ENCODE data around the gene CELF2.

Gene CELF2

DNA sequence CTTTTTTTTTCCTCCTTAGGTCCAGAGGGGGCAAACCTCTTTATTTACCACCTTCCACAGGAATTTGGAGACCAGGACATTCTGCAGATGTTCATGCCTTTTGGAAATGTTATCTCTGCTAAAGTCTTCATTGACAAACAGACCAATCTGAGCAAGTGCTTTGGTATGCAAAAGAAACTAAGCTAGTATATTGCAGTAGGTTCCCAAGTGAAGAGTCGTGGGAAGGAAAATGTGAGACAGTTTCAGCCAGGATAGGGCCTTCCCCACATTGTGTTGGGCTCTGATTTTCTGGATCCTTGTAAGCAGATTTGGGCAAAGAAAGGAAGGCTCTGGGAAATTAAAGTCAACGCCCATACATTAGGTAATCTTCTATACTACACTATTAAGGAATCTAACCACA lies 308.1 kb downstream of the CELF2 start:
- H3K4me2 ChIP-seq (ENCODE audit: insufficient read depth, low read length), result no peak overlapping the region
- no peak overlapping the region for H3K27ac ChIP-seq (ENCODE audit: low read length)
- ATAC-seq (ENCODE audit: insufficient read depth, low read depth), result no peak

GRCh38 chr10:11326241-11326640 lies 308.6 kb downstream of the CELF2 start:
- no peak overlapping the region for H3K4me3 ChIP-seq (ENCODE audit: low read depth in 1 of 2, low read length in 2 of 2)
- ATAC-seq (ENCODE audit: insufficient read depth, low read depth) (no peak), DNase-seq (no peak)
- no peaks in the 10 kb centered on the region for H3K79me2 ChIP-seq (ENCODE audit: insufficient read depth, low read length)
- peaks cover 87% of the 10 kb centered on the region for H3K36me3 ChIP-seq (ENCODE audit: insufficient read depth, low read length)
- H3K27me3 ChIP-seq (ENCODE audit: insufficient read depth, low read length, poor library complexity), result no peaks in the 10 kb centered on the region
- H3K9me3 ChIP-seq (ENCODE audit: insufficient read depth, low read length, severe bottlenecking), result no peaks in the 10 kb centered on the region
- H3K4me1 ChIP-seq (ENCODE audit: insufficient read depth, low read length), result no peaks in the 10 kb centered on the region
- 0 out of 2 replicates have a peak, but pooled peaks cover 2% of the 10 kb centered on the region for H4K20me1 ChIP-seq (ENCODE audit: insufficient read depth, low read length)
- H3K4me2 ChIP-seq (ENCODE audit: insufficient read depth, low read length), result no peak overlapping the region
- no peak overlapping the region for H3K27ac ChIP-seq (ENCODE audit: low read length)
- no peak overlapping the region for H3K9ac ChIP-seq (ENCODE audit: low read depth, low read length)
- H2AFZ ChIP-seq (ENCODE audit: low read depth, low read length), result no peak overlapping the region
- TF ChIP-seq EZH2 (IDR thresholded peaks at IDR 0.05; ENCODE audit: borderline replicate concordance, low read depth, low read length, severe bottlenecking) (no peak), CTCF (IDR thresholded peaks at IDR 0.05; ENCODE audit: borderline replicate concordance, extremely low read depth, low read length, poor library complexity, severe bottlenecking) (no peak)

More for the DNA sequence above, 308.1 kb downstream of the CELF2 start:
- Histone ChIP-seq H3K79me2 (ENCODE audit: insufficient read depth, low read length) (no peaks in the 10 kb centered on the region), H3K9me3 (ENCODE audit: insufficient read depth, low read length, severe bottlenecking) (no peaks in the 10 kb centered on the region), H3K27me3 (ENCODE audit: insufficient read depth, low read length, poor library complexity) (no peaks in the 10 kb centered on the region), H3K4me3 (ENCODE audit: low read depth in 1 of 2, low read length in 2 of 2) (no peak overlapping the region), H3K4me1 (ENCODE audit: insufficient read depth, low read length) (no peaks in the 10 kb centered on the region), H3K9ac (ENCODE audit: low read depth, low read length) (no peak overlapping the region), H2AFZ (ENCODE audit: low read depth, low read length) (no peak overlapping the region), H3K36me3 (ENCODE audit: insufficient read depth, low read length) (peaks cover 89% of the 10 kb centered on the region), H4K20me1 (ENCODE audit: insufficient read depth, low read length) (0 out of 2 replicates have a peak, but pooled peaks cover 2% of the 10 kb centered on the region)
- TF ChIP-seq CTCF (IDR thresholded peaks at IDR 0.05; ENCODE audit: borderline replicate concordance, extremely low read depth, low read length, poor library complexity, severe bottlenecking), result no peak
- TF ChIP-seq EZH2 (IDR thresholded peaks at IDR 0.05; ENCODE audit: borderline replicate concordance, low read depth, low read length, severe bottlenecking), result no peak
- DNase-seq, result no peak

- TF ChIP-seq CTCF (IDR thresholded peaks at IDR 0.05; ENCODE audit: borderline replicate concordance, extremely low read depth, low read length, poor library complexity, severe bottlenecking) (no peak), EZH2 (IDR thresholded peaks at IDR 0.05; ENCODE audit: borderline replicate concordance, low read depth, low read length, severe bottlenecking) (no peak)
- Histone ChIP-seq H3K9ac (ENCODE audit: low read depth, low read length) (no peak overlapping the region), H3K27ac (ENCODE audit: low read length) (no peak overlapping the region), H3K36me3 (ENCODE audit: insufficient read depth, low read length) (peaks cover 87% of the 10 kb centered on the region), H3K9me3 (ENCODE audit: insufficient read depth, low read length, severe bottlenecking) (no peaks in the 10 kb centered on the region), H3K4me1 (ENCODE audit: insufficient read depth, low read length) (no peaks in the 10 kb centered on the region), H3K27me3 (ENCODE audit: insufficient read depth, low read length, poor library complexity) (no peaks in the 10 kb centered on the region), H3K79me2 (ENCODE audit: insufficient read depth, low read length) (no peaks in the 10 kb centered on the region), H3K4me2 (ENCODE audit: insufficient read depth, low read length) (no peak overlapping the region), H4K20me1 (ENCODE audit: insufficient read depth, low read length) (no peaks in the 10 kb centered on the region), H3K4me3 (ENCODE audit: low read depth in 1 of 2, low read length in 2 of 2) (no peak overlapping the region), H2AFZ (ENCODE audit: low read depth, low read length) (no peak overlapping the region)
- ATAC-seq (ENCODE audit: insufficient read depth, low read depth), result no peak
- DNase-seq, result no peak
These were observed 309.4 kb downstream of the CELF2 start for GRCh38 chr10:11326913-11327616.

Data from DND-41 (cell line).